Fibroblast of villous mesenchyme (primary cell): ENCODE results near the gene CCDC192. TPM values are rescaled to one million over a fixed set of nuclear protein-coding genes. Genes with fewer than 3 reads are reported as not detected.
"Not testable (repeated sequence)": the region's sequence is repeated elsewhere in the genome, so short reads cannot be mapped to it uniquely, and the experiment has no call there.

Experiments
- DNase-seq: peaks from one replicate; pipeline ENCODE4 v3.0.0-alpha.2; 2010; ENCODE audit warnings: low read depth
- H3K4me3 ChIP-seq: 2 replicates; pipeline ENCODE4 v1.5.1; 2011; ENCODE audit warnings: low read depth, mild to moderate bottlenecking, low read length
- total RNA-seq: library from RNA; depleted of rRNA; stranded (reverse); fragments of >200 nt; gene quantifications from 2 replicates; pipeline ENCODE4 v1.2.3, GENCODE V29; 2012
- TF ChIP-seq, protein P1 (sequence below): IDR thresholded peaks from 2 replicates; pipeline ENCODE4 v1.5.1; 2012; ENCODE audit warnings: low read depth, mild to moderate bottlenecking, low read length; ENCODE audit not compliant: insufficient read depth

CCDC192 gene
- total RNA-seq, 1 donor = not detected

DNA sequence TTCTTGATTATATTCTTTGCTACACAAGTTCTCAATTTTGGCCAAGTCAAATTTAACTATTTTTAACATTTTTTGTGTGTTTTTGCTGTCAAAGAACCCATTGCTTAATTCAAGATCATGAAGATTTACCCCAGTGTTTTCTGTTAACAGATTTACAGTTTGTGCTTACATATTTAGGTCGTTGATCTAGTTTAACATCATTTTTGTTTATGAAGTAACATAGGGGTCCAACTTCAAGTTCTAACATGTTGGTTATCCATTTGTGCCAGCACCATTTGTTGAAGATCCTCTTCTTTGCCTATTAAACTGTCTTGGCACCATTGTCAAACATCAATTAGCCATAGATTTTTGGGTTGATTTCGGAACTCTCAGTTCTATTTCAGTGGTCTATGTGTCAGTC is 71.0 kb downstream of the CCDC192 start:
- DNase-seq = no peak
- no peak overlapping the region for H3K4me3 ChIP-seq
- TF ChIP-seq, protein P1, sequence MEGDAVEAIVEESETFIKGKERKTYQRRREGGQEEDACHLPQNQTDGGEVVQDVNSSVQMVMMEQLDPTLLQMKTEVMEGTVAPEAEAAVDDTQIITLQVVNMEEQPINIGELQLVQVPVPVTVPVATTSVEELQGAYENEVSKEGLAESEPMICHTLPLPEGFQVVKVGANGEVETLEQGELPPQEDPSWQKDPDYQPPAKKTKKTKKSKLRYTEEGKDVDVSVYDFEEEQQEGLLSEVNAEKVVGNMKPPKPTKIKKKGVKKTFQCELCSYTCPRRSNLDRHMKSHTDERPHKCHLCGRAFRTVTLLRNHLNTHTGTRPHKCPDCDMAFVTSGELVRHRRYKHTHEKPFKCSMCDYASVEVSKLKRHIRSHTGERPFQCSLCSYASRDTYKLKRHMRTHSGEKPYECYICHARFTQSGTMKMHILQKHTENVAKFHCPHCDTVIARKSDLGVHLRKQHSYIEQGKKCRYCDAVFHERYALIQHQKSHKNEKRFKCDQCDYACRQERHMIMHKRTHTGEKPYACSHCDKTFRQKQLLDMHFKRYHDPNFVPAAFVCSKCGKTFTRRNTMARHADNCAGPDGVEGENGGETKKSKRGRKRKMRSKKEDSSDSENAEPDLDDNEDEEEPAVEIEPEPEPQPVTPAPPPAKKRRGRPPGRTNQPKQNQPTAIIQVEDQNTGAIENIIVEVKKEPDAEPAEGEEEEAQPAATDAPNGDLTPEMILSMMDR = no peak

DNA sequence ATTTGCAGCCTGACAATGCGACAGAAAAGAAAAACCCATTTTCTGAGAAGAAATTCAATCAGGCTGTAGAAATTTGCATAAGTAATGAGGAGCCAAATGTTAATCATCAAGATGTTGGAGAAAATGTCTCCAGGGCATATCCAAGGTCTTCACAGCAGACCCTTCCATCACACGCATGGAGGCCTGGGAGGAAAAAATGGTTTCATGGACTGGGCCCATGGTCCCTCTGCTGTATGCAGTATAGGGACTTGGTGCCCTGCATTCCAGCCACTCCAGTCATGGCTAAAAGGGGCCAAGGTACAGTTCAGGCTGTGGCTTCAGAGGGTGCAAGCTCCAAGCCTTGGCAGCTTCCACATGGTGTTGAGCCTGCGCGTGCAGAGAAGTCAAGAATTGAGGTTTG is 73.3 kb downstream of the CCDC192 start:
- no peak for DNase-seq
- TF ChIP-seq, protein P1 = no peak
- no peak overlapping the region for H3K4me3 ChIP-seq

DNA sequence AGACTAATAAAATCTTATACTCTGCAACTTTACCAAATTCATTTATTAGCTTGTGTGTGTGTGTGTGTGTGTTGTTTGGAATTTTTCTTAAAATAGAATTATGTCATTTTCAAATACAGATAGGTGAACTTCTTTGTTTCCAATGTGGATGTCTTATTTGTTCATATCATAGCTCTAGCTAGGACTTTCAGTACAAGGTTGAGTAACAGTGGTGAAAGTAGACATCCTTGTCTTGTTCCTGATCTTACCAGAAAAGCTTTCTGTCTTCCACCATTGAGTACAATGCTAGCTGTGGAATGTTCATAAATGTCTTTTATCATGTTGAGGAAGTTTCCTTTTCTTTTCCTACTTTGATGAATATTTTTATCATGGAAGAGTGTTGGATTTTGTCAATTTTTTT is 74.8 kb downstream of the CCDC192 start:
- no peak for DNase-seq
- TF ChIP-seq, protein P1 = no peak
- H3K4me3 ChIP-seq = no peak overlapping the region

DNA sequence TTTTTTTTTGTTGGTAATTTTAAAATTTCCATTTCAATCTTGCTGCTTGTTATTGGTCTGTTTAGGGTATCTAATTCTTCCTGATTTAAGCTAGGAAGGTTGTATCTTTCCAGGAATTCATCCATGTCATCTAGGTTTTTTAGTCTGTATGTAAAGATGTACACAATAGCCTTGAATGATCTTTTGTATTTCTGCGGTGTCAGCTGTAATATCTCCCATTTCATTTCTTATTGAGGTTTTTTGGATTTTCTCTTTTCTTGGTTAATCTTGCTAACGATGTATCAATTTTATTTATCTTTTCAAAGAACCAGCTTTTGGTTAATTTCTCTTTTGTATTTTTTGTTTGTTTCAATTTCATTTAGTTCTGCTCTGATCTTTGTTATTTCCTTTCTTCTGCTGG is 79.3 kb downstream of the CCDC192 start:
- DNase-seq, H3K4me3 ChIP-seq: not testable (repeated sequence)

DNA sequence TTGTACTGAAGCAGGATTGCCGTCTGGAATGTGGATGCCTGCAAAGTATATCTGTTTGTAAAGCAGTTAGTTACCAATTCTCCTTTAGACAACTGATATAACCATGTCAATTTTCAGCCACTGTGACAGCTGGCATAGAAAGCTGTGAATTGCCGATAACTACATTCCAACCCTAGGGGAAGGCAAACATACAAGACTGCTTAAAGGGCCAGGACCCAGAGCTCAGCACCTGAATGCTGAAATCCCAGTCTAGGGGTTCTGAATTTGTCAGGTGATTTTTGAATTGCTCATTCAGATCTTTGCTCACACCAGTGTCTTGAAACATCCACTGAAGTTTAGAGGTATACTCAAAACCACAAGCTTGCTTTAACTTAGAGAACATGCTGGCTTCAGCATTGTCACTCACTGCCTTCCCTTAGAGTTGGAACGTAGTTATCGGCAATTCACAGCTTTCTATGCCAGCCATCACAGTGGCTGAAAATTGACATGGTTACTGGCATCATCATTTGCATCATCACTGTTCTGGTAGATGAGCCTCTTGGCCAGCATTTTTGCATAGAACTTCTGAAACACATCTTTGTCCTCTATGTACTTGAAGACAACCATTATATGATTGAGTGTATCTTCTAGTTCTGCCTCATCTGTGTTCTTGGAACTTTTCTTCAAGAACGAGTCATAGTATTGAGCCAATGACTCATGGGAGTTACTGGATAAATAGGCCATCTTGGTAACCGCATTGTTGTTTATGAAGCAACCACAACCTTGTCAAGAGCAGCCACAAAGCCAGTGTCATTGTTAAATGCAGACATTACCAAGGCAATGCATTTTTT is 82.1 kb downstream of the CCDC192 start:
- TF ChIP-seq, protein P1 = no peak
- peak; percentile 73 for DNase-seq
- H3K4me3 ChIP-seq = no peak overlapping the region

DNA sequence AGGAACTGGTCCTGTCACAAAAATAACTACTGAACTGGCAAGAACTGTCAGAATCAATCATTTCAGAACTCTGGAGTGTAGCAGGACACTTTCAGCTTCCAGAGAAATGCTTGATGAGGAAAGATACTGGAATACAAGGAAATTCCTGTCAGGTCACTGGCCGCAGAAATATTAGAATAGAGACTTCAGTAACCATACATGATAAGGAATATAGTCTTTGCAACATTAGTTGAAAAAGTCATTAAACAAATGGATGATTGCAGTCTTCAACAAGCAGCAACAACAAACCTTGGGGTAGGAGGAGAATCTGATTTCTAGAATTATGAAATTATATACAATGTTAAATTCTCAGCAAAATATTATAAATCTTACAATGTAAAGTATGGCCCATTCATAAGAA is 88.2 kb downstream of the CCDC192 start:
- no peak for DNase-seq
- TF ChIP-seq, protein P1 = no peak
- H3K4me3 ChIP-seq = no peak overlapping the region

DNA sequence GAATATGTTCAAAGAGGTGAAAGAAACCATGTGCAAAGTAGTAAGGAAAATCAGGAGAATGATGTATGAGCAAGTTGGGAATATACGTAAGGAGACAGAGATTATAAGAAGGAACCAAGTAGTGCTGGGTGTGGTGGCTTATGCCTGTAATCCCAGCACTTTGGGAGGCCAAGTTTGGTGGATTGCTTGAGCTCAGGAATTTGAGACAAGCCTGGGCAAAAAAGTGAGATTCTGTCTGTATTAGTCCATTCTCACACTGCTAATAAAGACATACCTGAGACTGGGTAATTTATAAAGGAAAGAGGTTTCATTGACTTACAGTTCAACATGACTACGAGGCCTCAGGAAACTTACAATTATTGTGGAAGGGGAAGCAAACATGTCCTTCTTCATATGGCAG is 88.7 kb downstream of the CCDC192 start:
- H3K4me3 ChIP-seq, DNase-seq: not testable (repeated sequence)

DNA sequence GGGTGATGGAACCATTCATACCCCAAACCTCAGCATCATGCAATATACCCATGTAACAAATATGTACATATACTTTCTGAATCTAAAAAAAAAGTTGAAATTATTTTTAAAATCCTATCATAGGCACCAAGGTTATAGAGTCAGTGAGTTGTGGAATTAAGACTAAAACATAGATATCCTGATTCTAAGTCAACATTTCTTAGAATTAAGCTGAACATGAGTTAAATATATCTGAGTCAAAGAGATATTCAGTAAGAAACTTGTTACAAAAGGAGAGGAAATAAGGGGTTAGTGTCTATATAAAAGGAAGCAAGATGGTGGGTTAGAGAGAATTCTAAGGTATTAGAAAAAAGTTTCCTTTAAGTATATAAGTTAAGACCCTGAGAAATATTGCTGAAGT is 89.9 kb downstream of the CCDC192 start:
- no peak overlapping the region for H3K4me3 ChIP-seq
- TF ChIP-seq, protein P1 = no peak
- DNase-seq = no peak
